ENCODE results near the gene OXSR1.
A peak's percentile ranks its signal among the peaks of the same experiment; 100 is the strongest.

OXSR1 gene

DNA sequence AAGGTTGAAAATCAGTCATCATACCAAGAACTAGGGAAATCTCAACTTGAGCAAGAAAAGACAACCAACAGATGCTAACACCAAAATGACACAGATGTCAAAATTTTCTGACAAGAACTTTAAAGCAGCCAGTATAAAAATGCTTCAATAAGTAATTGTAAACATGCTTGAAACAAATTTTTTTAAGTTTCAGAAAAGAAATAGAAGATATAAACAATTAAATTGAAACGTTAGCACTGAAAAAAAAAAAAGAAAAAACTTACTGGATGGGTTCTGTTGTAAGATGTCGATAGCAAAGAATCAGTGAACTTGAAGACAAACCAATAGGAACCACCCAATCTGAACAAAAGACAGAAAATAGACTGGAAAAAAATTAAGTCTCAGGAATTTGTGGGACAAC lies 18.8 kb upstream of the OXSR1 start:
- DNase-seq (ENCODE audit: low spot score in 2 of 2): no peak
- Mint-ChIP-seq H3K4me1 (peaks cover 20% of the 10 kb centered on the region), H3K27me3 (no peaks in the 10 kb centered on the region), H3K36me3 (peaks cover 11% of the 10 kb centered on the region), H3K4me3 (no peak overlapping the region), H3K9me3 (peaks cover 4% of the 10 kb centered on the region), H3K27ac (no peak overlapping the region)
- no peak for ATAC-seq (ENCODE audit: low read depth)

DNA sequence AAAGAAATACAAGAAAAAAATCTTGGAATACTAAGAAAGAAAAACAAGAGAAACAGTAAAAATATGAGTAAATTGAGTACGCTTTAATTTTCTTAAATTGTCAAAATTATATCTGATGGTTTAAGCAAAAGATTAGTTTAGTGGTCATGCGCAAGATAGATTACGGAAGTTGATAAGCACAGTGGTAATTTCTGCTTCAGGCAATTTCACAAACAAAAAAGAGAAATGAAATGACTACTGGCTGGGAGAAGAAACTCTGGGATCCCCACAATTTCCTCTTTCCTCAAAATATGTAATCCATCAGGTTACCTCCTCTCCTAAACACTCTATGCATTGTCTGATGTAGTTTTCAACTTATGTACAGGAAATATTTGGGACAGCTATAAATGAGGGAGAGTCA lies 17.9 kb upstream of the OXSR1 start:
- DNase-seq (ENCODE audit: low spot score in 2 of 2) (no peak), ATAC-seq (ENCODE audit: low read depth) (no peak)
- Mint-ChIP-seq H3K4me1 (peaks cover 18% of the 10 kb centered on the region), H3K9me3 (peaks cover 4% of the 10 kb centered on the region), H3K27me3 (no peaks in the 10 kb centered on the region), H3K27ac (peak overlapping the region; percentile 58), H3K4me3 (no peak overlapping the region), H3K36me3 (peaks cover 5% of the 10 kb centered on the region)

DNA sequence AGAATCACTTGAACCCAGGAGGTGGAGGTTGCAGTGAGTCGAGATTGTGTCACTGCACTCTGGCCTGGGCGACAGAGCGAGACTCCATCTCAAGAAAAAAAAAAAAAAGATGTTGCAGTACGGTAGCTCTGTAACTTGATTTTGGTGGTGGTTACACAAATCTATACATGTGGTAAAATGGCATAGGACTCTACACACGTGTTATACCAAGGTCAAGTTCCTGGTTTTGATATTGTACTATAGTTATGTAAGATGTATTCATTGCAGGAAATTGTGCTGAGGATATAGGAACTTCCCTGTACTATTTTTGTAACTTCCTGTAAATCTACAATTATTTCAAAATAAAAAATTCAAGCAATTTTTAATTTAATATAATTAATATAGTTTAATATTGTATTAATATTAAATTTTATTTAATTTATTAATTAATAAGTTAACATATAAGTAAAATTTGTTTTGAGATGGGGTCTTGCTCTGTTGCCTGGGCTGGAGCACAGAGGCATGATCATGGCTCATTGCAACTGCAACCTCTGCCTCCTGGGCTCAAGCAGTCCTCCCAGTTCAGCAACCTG lies 16.9 kb upstream of the OXSR1 start:
- DNase-seq (ENCODE audit: low spot score in 2 of 2): no peak
- Mint-ChIP-seq H3K27ac (peak overlapping the region; percentile 58), H3K36me3 (peaks cover 5% of the 10 kb centered on the region), H3K27me3 (no peaks in the 10 kb centered on the region), H3K4me1 (peaks cover 18% of the 10 kb centered on the region), H3K4me3 (no peak overlapping the region), H3K9me3 (peaks cover 4% of the 10 kb centered on the region)
- ATAC-seq (ENCODE audit: low read depth): peak; percentile 38

DNA sequence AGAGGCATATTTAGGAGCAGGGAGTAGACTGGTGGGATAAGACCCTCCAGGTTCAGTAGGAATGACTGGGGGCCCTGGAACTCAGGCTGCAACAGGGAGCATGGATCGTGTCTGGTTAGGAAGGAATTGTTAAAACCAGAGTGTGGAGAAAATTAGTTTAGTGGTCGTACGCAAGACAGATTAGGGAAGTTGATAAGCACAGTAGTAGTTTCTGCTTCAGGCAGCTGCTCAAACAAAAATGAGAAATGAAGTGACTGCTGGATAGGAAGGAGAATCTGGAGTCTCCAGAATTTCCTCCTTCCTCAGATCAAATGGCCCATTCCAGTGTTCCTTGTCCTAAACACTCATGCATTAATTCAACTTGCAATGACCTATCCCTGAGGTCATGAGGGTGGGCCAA lies 15.6 kb upstream of the OXSR1 start:
- peaks cover 4% of the 10 kb centered on the region for H3K9me3 Mint-ChIP-seq
- H3K27ac Mint-ChIP-seq: peak overlapping the region; percentile 56

DNA sequence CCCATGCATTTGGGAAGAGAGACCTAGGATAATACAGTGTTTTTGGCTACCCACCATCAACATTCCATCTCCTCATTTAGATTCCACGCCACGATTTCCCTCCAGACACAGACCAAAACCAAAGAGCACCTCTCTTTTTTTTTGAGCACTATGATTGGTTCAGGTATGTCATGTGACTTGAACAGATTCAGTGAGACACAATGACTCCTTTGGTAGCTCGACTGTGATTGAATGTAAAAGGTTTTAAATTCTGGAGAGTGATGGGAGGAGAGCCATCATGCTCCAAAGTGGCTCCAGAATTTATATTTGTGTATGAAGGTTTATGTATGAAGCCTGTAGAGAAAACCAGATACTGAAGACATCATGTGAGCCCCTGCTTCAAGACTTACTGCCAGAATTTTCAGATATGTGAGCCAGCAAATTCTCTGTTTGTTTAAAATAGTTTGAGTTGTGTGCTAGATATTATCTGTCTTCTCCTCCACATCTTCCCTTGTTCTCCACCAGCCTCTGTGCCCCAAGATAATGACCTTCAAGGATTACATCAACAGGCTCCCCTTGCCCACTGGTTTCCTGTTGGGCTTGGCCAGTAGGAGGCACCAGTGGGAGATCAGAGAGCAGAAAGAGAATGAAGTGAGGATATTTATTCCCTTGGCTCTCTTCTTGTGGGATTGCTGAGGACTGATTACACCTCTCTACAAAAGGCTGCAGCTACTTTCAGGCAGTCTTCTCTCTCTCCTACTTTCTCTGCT lies 14.4 kb upstream of the OXSR1 start:
- Mint-ChIP-seq H3K27me3 (no peaks in the 10 kb centered on the region), H3K36me3 (peaks cover 4% of the 10 kb centered on the region), H3K9me3 (peaks cover 4% of the 10 kb centered on the region), H3K4me3 (no peak overlapping the region), H3K27ac (peak overlapping the region; percentile 76), H3K4me1 (peaks cover 17% of the 10 kb centered on the region)
- ATAC-seq (ENCODE audit: low read depth): no peak
- DNase-seq (ENCODE audit: low spot score in 2 of 2): no peak

More for the DNA sequence above, 15.6 kb upstream of the OXSR1 start:
- peaks cover 15% of the 10 kb centered on the region for H3K4me1 Mint-ChIP-seq
- H3K36me3 Mint-ChIP-seq: peaks cover 4% of the 10 kb centered on the region
- H3K4me3 Mint-ChIP-seq: peak overlapping the region; percentile 3
- peak; percentile 44 for ATAC-seq (ENCODE audit: low read depth)
- H3K27me3 Mint-ChIP-seq: no peaks in the 10 kb centered on the region
- no peak for DNase-seq (ENCODE audit: low spot score in 2 of 2)

DNA sequence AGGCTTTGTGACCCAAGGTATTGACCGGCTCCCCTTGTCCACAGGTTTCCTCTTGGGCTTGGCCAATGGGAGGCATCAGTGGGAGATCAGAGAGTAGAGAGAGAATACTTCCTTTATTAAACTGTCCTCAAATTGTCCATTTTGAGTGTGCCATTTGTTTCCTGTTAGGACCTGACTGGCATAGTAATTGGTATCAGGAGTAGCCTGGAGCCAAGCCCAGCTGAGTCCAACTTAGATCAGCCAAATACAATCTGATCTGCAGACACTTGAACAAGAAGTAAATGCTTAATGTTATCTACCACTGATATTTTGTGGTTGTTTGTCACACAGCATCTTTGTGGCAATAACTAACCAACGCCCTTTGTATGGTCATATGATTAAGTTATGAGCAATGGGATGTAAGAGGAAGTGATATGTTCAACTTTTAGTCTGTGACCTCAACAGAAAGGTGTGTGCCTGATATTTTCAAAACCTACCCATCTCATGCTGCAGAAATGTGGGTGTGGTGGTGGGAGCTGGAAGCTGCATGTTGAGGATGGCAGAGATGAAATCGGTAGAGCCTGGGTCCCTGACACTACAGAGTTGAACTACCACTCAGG lies 13.6 kb upstream of the OXSR1 start:
- no peaks in the 10 kb centered on the region for H3K27me3 Mint-ChIP-seq
- DNase-seq (ENCODE audit: low spot score in 2 of 2) (no peak), ATAC-seq (ENCODE audit: low read depth) (peak; percentile 83)
- H3K4me1 Mint-ChIP-seq: peaks cover 17% of the 10 kb centered on the region
- peaks cover 2% of the 10 kb centered on the region for H3K36me3 Mint-ChIP-seq
- peak overlapping the region; percentile 76 for H3K27ac Mint-ChIP-seq
- H3K9me3 Mint-ChIP-seq: no peaks in the 10 kb centered on the region
- H3K4me3 Mint-ChIP-seq: no peak overlapping the region

DNA sequence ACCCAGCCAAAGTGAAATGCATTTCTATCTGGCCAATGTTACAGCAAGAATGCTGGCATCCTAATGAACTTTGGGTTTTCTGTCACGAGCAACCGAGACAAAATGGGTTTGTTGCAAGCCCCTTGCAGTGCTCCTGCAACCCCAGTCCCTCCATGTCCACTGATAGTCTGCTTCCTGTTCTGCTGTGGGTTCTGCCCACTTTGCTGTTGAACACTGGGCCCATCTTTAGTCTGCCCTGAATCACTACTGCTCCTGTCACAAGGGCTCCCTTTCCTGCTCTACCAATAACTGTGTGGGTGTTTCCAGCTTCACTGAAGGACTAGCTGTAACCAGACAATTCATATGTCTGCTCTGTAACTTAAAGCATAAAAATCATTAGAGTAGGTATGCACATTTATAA lies 12.7 kb upstream of the OXSR1 start:
- no peak for DNase-seq (ENCODE audit: low spot score in 2 of 2)
- Mint-ChIP-seq H3K27ac (no peak overlapping the region), H3K4me3 (no peak overlapping the region), H3K9me3 (no peaks in the 10 kb centered on the region), H3K27me3 (no peaks in the 10 kb centered on the region), H3K4me1 (peaks cover 17% of the 10 kb centered on the region), H3K36me3 (no peaks in the 10 kb centered on the region)
- no peak for ATAC-seq (ENCODE audit: low read depth)

DNA sequence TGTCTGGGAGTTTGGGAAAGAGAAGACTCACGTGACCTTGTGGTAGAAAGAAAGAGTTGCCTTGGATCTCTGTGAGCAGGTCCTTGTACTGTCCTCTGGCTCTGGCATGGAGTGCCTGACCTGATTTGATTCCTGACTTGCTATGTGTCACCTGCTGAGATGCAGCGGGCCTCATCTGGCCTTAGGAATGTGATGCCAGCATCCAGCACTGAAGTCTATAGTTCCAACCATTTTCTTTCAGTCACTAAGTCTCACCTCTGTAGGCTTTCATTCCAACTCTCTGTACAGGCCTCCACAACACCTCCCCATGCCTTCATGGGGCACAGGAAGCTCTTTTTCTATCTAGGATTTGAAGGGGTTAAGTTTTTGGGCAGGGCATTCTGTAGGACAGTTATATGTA lies 12.1 kb upstream of the OXSR1 start:
- Mint-ChIP-seq H3K27me3 (no peaks in the 10 kb centered on the region), H3K9me3 (no peaks in the 10 kb centered on the region), H3K4me1 (peaks cover 15% of the 10 kb centered on the region), H3K27ac (no peak overlapping the region), H3K36me3 (no peaks in the 10 kb centered on the region), H3K4me3 (no peak overlapping the region)
- DNase-seq (ENCODE audit: low spot score in 2 of 2) (no peak), ATAC-seq (ENCODE audit: low read depth) (no peak)

DNA sequence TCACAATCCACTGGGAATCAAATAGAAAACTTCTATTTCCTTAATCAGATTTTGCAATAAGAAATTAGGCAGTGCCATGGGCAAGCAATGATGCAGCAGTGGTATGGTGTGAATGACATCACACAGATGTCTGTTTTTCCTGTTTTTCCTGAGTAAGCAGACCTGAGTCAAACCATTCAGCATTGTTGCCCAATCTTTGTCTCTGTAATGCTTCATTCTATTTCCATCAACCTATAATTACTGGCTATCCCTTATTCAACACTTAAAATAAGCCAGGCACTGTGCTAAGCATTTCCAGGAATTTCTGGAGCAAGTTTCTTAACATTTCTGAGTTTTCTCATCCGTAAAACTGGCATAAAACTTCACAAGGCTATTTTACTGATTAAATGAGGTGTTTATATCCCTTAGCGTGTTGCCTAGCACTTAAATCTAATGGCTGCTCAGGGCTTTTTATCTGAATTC lies 11.3 kb upstream of the OXSR1 start:
- Mint-ChIP-seq H3K4me1 (peaks cover 15% of the 10 kb centered on the region), H3K27me3 (no peaks in the 10 kb centered on the region), H3K36me3 (no peaks in the 10 kb centered on the region), H3K27ac (no peak overlapping the region), H3K4me3 (no peak overlapping the region), H3K9me3 (no peaks in the 10 kb centered on the region)
- ATAC-seq (ENCODE audit: low read depth) (no peak), DNase-seq (ENCODE audit: low spot score in 2 of 2) (no peak)

DNA sequence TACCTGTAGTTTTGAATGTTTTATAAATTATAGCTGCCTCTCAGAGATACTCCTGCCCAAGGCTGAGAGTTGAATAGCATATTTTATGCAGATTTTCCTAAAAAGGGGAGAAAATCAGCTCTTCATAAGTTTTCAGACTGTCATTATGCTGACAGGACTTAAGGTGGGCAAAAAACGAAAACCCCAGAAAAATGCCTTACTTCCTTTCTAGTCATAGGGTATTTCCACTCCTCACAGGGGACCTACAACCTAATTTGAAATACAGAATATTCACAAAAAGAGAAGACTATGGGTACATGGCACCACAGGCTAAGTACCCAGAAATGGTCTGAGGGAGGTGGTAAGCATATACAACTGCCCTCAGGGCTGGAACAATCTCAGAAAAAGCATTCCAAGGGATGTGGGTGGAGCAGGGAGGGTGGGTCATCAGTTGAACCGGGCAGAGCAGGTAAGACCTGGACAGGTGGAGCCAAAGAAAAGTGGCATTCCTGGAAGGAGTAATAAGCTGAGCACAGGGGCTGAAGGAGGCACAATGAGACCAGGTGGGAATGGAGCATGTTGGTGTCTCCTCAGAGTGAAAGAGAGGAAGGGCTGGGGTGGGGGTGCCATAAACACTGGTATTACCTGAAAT lies 10.6 kb upstream of the OXSR1 start:
- Mint-ChIP-seq H3K36me3 (no peaks in the 10 kb centered on the region), H3K4me1 (peaks cover 10% of the 10 kb centered on the region), H3K9me3 (no peaks in the 10 kb centered on the region), H3K27ac (no peak overlapping the region), H3K27me3 (no peaks in the 10 kb centered on the region), H3K4me3 (no peak overlapping the region)
- DNase-seq (ENCODE audit: low spot score in 2 of 2) (no peak), ATAC-seq (ENCODE audit: low read depth) (peak; percentile 39)

DNA sequence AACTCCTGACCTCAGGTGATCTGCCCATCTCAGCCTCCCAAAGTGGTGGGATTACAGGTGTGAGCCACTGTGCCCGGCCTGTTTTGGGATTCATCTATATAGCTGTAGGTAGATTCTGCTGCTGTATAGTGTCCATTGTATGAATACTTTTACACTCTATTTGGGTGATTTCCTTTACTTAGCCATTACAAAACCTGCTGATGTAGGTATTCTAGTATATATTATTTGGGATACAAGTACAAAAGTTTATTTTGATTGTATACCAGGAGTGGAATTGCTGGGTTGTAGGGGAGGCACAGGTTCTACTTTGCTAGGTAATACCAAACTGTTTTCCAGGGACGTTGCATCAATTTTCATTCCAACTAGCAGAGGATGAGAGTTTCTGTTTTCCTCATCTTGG lies 9.5 kb upstream of the OXSR1 start:
- no peak for DNase-seq (ENCODE audit: low spot score in 2 of 2)
- no peak overlapping the region for H3K4me3 Mint-ChIP-seq
- H3K36me3 Mint-ChIP-seq: no peaks in the 10 kb centered on the region
- peaks cover 10% of the 10 kb centered on the region for H3K4me1 Mint-ChIP-seq
- H3K27me3 Mint-ChIP-seq: no peaks in the 10 kb centered on the region
- no peak for ATAC-seq (ENCODE audit: low read depth)
- H3K9me3 Mint-ChIP-seq: no peaks in the 10 kb centered on the region
- no peak overlapping the region for H3K27ac Mint-ChIP-seq

DNA sequence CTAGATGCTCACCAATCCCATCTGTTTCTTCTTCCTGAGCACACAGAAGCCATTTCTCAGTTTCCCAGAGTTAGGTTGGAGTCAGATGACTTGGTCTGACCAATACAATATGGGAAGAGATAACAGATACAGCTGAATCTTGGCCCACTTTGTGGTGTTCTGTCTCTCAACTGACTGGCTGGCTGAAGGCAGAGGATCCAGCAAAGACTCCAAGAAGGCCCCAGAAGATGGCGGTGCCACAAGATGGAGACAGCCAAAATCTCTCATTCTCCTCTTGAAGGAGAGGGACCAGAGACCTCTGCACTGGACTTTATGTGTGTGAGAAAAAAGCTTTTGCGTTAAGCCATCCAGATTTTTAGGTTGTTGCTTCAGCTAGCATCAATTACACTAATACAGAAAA lies 8.2 kb upstream of the OXSR1 start:
- H3K9me3 Mint-ChIP-seq: no peaks in the 10 kb centered on the region
- no peaks in the 10 kb centered on the region for H3K36me3 Mint-ChIP-seq
- ATAC-seq (ENCODE audit: low read depth): no peak
- no peak overlapping the region for H3K4me3 Mint-ChIP-seq
- peaks cover 2% of the 10 kb centered on the region for H3K4me1 Mint-ChIP-seq
- no peak for DNase-seq (ENCODE audit: low spot score in 2 of 2)
- H3K27ac Mint-ChIP-seq: no peak overlapping the region
- no peaks in the 10 kb centered on the region for H3K27me3 Mint-ChIP-seq

DNA sequence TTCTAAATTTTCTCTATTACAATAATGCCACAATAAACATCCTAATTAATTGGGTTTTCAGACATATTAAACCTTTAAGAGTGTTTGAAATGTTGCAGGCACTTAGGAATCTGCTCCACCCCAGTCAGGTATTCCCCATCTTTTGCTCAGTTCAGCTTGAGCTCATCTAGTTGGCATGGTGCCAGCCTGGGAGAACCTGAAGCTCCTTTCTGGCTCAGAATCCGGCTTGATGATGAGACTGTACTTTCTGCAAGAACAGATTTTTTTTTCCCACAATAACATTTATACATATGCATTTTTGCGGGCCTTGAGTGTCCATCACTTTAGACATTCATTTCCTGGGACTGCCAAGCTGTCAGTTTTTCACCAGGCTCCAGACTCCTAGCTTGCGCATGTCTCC lies 7.7 kb upstream of the OXSR1 start:
- H3K4me1 Mint-ChIP-seq: peaks cover 2% of the 10 kb centered on the region
- no peaks in the 10 kb centered on the region for H3K36me3 Mint-ChIP-seq
- ATAC-seq (ENCODE audit: low read depth) (no peak), DNase-seq (ENCODE audit: low spot score in 2 of 2) (no peak)
- H3K4me3 Mint-ChIP-seq: no peak overlapping the region
- H3K27me3 Mint-ChIP-seq: no peaks in the 10 kb centered on the region
- no peaks in the 10 kb centered on the region for H3K9me3 Mint-ChIP-seq
- H3K27ac Mint-ChIP-seq: no peak overlapping the region

DNA sequence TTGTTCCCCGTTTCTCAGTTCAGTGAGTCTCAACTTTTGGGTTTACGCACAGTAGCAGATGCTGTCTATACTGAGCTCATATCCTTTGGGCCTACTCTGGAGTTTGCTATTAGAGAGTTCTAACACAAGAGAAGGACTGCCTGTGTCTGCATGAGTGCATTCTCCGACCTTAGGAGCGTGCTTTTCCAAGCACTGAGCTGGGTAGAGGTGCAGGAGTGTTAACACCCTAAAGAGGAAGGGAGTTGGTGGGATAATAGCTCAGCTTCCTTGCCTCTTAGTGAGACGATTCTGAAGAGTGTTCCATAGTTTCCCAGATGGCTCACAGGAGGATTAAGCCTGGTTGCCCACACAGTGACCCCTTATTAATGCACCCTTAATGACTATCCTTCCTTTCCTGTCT lies 6.9 kb upstream of the OXSR1 start:
- Mint-ChIP-seq H3K4me1 (peaks cover 2% of the 10 kb centered on the region), H3K36me3 (no peaks in the 10 kb centered on the region), H3K9me3 (no peaks in the 10 kb centered on the region), H3K27me3 (no peaks in the 10 kb centered on the region), H3K4me3 (no peak overlapping the region), H3K27ac (no peak overlapping the region)
- ATAC-seq (ENCODE audit: low read depth): peak; percentile 23
- DNase-seq (ENCODE audit: low spot score in 2 of 2): no peak
